GM21619 (cell line): Measurements from ENCODE around the gene PIAS1.
A peak's percentile ranks its signal among the peaks of the same experiment; 100 is the strongest.
"Not testable (repeated sequence)": the region's sequence is repeated elsewhere in the genome, so short reads cannot be mapped to it uniquely, and the experiment has no call there.

Experiments
- ATAC-seq: cut with Tn5 transposase; IDR thresholded peaks from one replicate; pipeline ENCODE4 v1.9.1; 2021; ENCODE audit not compliant: unreplicated experiment

Gene PIAS1

DNA sequence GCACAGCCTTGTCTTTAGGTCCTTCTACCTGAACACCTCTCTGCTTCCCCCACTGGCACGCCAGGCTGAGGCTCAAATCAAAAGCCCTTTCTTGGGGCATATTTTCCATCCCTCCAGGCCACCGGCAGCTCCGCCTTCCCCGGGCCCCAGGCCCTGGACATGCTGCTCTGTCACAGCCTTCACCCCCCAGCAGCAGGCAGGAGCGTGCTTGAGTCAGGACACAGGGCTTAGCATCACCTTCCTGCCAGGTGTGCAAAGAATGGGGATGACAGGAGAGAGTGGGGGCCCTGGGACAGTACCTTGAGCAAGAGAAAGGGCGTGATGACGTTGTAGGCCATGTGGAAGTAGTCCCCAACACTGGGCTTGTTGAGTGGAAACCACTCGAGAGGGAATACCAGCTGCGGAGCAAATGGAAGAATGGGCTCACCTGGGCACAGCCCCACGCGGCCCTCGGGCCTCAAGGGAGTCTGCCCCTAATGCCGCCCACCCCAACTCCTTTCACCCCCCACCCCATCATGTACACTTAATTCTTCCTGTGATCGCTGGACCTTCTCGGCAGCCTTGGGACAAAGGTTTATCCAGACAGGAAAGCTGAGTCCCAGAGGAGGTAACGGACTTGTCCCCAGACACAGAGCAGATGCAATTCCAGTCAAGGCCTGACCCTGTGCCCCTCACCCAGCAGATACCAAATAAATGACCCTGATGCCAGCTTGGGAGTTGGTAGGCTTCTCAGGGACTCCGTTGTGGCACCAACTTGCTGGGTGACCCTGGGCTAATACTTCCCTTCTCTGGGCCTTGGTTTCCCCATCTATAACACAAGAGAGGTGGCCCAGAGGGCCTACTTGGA is 160.1 kb downstream of the PIAS1 start:
- no peak for ATAC-seq

DNA sequence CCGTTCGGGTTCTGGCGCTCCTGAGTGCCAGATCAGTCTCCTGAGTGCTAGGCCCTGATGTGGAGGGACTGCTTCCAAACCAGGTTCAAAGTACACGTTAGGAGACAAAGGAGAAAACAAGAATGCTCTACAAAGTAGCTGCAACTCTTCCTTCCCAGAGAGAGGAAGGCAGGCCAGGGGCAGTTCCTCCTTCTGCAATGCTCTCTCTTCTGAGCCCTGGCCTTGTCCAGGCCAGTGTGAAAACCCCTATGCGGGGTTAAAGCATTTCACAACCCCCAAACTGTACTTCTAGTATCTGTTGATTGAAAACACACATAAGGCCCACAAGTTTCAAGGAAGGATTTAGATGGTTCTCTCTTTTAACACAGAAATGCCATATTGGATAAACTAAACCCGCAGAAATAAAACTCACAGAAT is 160.7 kb downstream of the PIAS1 start:
- no peak for ATAC-seq

DNA sequence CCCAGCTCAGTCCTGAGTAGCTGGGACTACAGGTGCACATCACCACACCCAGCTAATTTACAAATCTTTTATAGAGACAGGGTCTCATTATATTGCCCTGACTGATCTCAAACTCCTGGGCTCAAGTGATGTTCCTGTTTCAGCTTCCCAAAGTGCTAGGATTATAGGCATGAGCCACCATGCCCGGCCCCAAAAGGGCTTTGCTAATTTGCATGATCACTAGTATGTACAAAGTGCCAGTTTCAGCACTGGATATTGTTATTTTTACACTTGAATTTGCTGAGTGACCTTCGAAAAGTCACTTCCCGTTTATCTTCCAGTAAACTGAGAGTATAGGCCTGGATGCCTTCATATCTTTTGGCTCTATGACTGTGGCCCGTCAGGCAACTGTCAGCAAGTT is 163.2 kb downstream of the PIAS1 start:
- ATAC-seq, result no peak

DNA sequence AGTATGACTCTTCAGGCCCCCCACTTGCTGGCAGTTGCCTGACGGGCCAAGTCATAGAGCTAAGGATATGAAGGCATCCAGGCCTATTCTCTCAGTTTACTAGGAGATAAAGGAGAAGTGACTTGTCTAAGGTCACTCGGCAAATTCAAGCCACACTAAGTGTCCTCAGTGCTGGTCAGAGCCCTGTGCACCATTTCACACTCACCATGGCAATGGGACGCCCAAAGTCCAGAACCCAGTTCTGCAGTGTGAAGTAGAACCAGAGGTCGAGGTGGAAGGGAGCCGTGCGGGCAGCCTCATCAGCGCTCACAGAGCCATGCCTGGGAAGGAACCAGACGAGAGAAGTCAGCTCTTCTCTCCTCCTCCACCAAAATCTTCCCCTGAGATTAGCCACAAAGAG is 164.2 kb downstream of the PIAS1 start:
- no peak for ATAC-seq

DNA sequence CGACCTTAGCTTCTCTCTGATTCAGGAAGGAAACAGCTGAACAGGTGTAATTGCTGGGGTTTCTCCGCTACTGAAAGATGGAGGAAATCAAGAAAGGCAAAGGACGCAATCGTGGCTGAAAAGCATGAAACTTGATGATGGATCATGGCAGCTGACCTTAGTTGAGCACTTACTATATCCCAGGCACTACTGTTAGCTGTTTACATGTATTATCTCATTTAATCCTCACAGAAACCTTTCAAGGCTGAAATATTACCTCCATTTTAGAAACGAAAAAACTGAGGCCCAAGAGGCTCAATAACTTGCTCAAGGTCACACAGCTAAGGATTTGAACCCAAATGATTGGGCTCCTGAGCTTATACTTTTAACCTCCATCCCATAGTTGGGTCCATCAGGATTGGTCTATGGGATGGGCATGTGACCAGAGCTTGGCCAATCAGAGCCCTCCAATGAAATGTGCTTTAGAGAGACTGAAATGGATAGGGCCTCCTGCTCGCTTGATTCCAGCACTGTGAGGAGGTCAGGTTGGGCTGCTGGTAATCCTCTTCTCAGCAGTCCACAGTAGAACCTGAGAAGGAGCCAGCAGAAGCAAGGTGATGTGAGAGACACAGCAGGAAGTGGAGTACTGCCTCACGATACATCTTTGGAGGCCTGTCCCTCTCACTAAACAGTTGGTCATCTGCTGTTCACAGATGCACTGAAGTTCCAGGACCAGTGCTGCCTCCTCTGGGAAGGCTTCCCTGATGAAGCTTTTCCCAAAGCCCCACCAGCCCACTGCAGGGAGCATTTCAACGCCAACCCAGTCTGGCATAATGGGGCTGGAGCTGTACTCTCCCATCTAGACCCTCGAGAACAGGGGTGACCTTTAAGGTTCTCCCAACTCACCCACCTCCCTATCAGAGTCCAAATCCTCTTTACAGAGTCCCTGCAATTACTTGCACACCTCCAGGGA is 165.0 kb downstream of the PIAS1 start:
- ATAC-seq, result no peak

DNA sequence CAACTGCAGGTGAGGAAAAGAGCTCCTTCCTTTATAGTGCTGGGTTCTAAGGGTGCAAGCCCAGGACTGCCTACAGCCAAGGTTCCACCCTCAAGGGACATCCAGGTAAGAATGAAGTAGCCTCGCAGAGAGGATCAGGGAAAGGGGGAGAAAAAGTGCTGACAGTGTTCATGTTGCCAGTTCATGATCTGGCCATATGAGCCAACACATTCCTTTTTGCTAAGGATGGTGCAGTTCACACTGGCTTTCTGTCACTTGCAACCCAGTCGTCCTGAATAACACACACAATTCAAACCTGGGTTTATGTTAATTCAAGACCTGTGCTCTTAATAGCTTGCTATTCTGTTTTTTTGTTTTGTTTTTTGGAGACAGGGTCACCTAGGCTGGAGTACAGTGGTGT is 166.4 kb downstream of the PIAS1 start:
- no peak for ATAC-seq

DNA sequence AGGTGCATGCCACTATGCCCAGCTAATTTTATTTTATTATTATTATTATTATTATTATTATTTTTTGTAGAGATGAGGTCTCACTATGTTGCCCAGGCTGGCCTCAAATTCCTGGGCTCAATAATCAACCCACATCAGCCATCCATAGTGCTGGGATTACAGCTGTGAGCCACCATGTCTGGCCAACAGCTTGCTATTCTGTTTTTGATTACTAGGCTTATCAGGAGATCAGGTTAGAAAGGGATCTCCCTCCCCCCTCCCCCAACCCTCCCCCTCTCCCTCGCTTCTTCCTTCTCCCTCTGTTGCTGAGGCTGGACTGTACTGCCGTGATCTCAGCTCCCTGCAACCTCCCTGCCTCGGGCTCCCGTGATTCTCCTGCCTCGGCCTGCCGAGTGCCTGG is 166.9 kb downstream of the PIAS1 start:
- no peak for ATAC-seq

DNA sequence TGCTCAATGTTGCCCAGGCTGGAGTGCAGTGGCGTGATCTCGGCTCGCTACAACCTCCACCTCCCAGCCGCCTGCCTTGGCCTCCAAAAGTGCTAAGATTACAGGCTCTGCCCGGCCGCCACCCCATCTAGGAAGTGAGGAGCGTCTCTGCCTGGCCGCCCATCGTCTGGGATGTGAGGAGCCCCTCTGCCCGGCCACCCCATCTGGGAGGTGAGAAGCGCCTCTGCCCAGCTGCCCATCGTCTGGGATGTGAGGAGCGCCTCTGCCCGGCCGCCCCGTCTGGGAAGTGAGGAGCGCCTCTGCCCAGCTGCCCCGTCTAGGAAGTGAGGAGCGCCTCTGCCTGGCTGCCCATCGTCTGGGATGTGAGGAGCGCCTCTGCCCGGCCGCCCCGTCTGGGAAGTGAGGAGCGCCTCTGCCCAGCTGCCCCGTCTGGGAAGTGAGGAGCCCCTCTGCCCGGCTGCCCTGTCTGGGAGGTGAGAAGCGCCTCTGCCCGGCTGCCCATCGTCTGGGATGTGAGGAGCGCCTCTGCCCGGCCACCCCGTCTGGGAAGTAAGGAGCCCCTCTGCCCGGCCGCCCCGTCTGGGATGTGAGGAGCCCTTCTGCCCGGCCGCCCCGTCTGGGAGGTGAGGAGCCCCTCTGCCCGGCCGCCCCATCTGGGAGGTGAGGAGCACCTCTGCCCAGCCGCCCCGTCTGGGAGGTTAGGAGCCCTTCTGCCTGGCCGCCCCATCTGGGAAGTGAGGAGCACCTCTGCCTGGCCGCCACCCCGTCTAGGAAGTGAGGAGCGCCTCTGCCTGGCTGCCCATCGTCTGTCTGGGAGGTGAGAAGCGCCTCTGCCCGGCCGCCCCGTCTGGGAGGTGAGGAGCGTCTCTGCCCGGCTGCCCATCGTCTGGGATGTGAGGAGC is 167.7 kb downstream of the PIAS1 start:
- not testable (repeated sequence) for ATAC-seq

DNA sequence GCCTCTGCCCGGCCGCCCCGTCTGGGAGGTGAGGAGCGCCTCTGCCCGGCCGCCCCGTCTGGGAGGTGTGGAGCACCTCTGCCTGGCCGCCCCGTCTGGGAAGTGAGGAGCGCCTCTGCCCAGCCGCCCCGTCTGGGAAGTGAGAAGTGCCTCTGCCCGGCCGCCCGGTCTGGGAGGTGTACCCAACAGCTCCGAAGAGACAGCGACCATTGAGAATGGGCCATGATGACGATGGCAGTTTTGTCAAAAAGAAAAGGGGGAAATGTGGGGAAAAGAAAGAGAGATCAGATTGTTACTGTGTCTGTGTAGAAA is 168.3 kb downstream of the PIAS1 start:
- not testable (repeated sequence) for ATAC-seq

DNA sequence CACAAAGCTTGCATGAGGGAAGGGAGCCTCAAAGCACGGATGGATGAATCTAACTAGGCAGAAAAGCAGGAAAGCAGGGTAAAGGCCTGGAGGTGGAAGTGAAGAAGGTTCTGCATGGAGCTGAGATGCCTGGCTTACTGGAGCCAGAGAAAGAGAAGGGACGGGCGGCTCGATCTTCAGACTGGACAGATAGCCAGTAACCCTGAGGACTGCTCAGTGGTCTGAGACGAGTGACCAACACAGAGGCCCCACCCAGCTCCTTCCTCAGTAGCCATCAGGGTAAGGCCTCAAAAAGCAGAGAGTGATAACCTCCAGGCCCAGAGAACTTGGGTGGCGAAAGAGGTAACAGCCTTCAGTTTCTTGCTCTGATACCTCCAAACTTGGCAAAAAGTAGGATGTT is 169.1 kb downstream of the PIAS1 start:
- ATAC-seq, result no peak

DNA sequence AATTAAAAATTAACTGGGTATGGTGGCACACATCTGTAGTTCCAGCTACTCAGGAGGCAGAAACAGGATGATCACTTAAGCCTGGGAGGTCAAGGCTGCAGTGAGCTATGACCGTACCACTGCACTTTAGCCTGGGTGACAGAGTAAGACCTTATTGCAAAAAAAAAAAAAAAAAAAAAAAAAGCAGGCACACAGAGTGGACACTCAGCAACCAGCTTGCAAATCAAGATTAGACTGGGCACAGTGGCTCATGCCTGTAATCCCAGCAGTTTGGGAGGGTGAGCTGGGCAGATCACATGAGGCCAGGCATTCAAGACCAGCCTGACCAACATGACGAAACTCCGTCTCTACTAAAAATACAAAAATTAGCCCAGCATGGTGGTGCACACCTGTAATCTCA is 170.0 kb downstream of the PIAS1 start:
- ATAC-seq, result no peak

DNA sequence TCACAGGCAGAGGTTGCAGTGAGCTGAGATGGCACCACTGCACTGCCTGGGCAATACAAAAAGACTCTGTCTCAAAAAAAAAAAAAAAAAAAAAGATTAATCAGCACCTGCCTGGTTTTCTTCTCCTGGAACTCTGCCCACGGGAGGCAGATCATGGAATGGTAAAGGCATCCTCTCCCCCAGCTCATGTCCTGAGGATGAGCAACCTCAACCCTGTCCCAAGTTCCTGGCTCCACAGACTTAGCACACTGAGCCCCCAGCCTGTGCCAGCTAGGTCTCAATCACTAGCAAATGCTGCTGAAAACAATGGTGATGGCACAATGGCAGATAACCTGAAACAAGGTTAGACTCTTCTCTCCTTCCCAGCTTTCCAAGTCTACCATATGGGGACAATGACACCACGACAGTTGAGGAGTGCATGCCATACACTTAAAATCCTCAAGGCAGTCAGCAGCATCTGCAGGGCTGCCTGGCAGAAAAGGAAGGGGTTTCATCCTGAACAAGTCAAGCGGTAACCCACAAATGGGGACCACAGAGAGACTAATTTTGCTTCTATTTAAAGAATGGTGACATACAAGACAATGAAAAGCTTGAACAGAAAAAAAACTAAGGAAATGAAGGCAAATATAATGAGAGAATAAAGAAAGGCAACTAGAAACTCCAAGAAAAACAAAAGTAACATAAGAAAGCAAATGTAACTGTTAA is 170.6 kb downstream of the PIAS1 start:
- ATAC-seq, result no peak

DNA sequence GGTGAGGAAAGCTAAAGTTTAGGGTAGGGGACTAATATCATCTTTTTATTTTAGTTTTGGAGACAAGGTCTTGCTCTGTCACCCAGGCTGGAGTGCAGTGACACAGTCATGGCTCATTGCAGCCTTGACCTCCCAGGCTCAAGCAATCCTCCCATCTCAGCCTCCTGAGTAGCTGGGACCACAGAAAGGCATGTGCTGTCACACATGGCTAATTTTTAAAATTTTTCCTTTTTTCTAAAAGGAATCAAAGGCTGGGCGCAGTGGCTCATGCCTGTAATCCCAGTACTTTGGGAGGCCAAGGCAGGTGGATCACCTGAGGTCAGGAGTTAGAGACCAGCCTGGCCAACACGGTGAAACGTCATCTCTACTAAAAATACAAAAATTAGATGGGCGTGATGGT is 171.3 kb downstream of the PIAS1 start:
- not testable (repeated sequence) for ATAC-seq

DNA sequence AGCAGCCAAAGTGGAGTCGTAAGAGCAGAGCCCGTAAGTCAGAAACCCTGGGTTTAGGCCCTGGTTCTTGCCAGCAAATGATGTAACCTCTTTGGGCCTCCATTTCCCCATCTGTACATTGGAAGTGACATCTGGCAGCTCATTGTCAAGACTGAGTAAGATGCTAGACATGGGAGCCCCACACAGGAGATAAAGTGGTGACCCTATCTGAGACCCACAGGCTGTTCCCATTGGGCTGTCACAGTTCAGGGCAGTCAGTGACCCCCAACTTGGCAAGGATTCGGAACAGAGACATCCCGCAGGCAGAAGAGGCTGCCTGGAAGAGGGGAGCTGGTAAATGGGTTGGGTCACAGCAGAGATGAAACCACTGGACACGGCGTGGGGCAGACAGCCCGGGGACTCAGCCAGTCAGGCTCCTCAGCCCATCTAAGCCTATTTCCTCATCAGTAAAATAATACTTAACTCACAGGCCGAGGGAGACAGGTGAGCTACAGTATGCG is 173.6 kb downstream of the PIAS1 start:
- ATAC-seq, result no peak

DNA sequence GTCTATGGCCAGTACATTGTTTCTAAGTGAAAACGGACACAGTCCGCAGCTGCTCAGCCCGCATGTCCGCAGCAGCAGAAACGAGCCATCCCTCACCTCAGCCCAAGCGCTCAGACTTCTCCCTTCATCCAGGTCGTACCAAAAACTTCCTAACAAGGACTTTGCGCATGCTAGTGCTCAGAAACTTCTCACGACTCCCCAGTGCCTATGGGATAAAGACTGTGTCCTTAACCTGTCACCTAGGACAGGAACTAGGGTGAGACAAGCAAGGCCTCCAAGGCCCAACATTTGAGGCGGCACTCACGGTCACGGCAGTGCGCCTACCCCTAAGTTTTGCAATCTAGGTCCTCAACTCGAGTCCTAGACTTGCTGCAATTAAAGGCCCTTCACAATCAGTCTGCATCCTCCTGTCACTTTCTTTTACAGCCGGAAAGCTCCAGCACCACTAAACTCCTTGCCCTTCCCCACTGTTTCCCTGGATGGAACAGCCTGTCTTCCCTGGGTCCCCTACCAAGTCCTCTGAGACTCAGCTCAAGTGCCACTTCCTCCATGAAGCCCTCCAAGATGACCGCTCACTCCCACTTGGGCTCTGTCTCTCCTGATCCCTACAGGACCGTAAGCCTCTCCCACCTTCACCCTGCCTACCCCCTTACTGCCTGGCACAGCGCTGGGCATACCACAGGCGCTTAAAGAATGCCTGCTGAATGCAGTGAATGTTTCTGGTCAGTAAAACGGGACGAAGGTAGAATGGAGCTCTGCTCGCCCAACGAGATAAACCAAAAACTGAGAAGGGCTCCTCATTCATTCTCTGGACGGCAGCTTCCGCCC is 174.2 kb downstream of the PIAS1 start:
- no peak for ATAC-seq

DNA sequence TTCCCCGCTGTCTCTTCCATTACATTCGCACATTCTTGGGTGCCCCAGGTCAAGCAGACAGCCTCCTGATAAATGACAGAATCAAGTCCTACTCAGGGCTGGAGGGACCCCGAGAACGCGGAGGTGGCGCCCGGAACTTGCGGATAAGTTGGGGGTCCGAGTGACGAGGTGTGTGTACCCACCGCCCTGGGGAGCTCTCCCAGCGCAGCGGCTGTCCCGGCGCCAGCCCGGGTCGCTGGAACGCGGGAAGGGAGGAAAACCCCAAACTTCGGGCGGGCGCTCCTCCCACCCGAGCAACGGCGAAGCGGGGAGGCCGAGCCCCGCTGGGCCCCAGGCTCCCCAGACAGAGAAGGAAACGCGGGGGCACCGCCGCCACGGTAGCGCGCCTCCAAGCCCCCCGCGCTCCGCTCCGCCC is 174.9 kb downstream of the PIAS1 start:
- ATAC-seq, result peak; percentile 3

DNA sequence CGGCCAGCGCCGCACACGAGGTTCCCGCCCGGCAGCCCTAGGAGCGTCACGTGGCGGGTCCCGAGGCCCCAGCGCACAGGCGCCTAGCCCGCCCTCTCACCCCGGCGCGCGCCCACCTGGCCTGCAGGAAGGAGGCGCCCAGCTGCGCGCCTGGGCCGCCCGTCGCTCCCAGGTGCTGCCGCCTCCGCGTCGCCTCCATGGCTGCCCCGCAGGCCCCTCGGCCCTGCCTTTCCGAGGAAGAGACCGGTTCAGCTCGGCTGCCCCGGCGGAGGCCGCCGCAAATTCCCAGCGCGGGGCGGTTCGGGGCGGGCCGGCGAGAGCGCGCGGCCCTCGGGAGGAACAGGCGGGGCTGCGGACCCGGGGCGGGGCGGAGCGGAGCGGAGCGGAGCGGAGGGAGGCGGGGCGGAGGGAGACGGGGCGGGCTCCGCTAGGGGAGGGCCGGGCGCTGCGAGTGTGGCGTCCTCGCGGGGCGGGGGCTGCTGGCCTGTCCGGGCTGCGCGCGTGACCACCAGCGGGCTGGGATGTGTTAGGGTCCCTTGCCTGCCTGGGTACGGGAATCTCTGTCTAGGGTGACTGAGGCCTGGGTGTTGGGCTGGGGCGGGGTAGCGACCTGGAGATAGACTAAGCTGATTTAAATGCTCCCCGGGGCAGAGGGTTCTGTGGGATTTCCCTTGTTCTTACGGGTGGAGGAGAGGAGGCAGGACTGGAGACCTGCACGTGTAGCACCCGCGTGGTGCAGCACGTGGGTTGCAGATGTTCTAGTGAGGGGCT is 175.5 kb downstream of the PIAS1 start, which contains the start of gene CLN6:
Gene CLN6, minus strand, starts transcription at position 343 of the 771 bp plus-strand sequence. Its CDS starts 144 bp downstream, at position 199.
- peak; percentile 60 for ATAC-seq
